ENCODE results near the gene MN1. TPM values are rescaled to one million over a fixed set of nuclear protein-coding genes. Genes with fewer than 3 reads are reported as not detected.
A peak's percentile ranks its signal among the peaks of the same experiment; 100 is the strongest.

MN1 gene
- polyA plus RNA-seq, 3 donors = 0.06 to 0.38 (median 0.29) TPM

DNA sequence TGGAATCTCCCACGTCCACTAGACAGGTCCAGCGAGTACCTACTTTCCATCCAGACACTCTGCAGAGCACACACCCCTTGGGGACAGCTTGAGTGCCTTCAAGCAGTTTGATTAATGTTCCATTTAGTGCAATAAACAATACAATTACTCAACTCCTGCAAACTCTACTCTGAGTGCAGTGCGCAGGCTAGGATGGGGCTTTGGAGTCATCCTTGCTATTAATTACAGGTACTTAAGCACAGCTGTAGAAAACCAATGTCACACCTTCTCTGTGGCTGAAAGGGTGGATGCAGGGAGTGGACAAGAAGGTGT is 82.6 kb downstream of the MN1 start:
- H3K9ac ChIP-seq (ENCODE audit: insufficient read depth, low read length, poor library complexity, severe bottlenecking) = no peak overlapping the region
- no peak overlapping the region for H3K4me3 Mint-ChIP-seq
- H3K4me1 ChIP-seq (ENCODE audit: control insufficient read depth in 1 of 2, insufficient read depth in 2 of 2, low read length in 2 of 2) = peaks cover 23 to 25% of the 10 kb centered on the region in 2 donors
- no peaks in the 10 kb centered on the region for H3K36me3 Mint-ChIP-seq
- no peaks in the 10 kb centered on the region for H3K27me3 ChIP-seq (ENCODE audit: control insufficient read depth in 2 of 2, insufficient read depth in 2 of 2, low read length in 2 of 2)
- H3K27ac ChIP-seq (ENCODE audit: low read depth in 1 of 2, low read length in 2 of 2) = peak overlapping the region in 1 of 2 donors; percentile 56
- H3K27me3 Mint-ChIP-seq (ENCODE audit: low read depth in 3 of 3) = peaks cover 0 to 11% (median 1%) of the 10 kb centered on the region in 3 donors
- H2AFZ ChIP-seq (ENCODE audit: insufficient read depth, low read depth, low read length, poor library complexity, severe bottlenecking) = no peak overlapping the region
- H4K20me1 ChIP-seq (ENCODE audit: insufficient read depth, low read length) = no peaks in the 10 kb centered on the region
- TF ChIP-seq, protein P1, sequence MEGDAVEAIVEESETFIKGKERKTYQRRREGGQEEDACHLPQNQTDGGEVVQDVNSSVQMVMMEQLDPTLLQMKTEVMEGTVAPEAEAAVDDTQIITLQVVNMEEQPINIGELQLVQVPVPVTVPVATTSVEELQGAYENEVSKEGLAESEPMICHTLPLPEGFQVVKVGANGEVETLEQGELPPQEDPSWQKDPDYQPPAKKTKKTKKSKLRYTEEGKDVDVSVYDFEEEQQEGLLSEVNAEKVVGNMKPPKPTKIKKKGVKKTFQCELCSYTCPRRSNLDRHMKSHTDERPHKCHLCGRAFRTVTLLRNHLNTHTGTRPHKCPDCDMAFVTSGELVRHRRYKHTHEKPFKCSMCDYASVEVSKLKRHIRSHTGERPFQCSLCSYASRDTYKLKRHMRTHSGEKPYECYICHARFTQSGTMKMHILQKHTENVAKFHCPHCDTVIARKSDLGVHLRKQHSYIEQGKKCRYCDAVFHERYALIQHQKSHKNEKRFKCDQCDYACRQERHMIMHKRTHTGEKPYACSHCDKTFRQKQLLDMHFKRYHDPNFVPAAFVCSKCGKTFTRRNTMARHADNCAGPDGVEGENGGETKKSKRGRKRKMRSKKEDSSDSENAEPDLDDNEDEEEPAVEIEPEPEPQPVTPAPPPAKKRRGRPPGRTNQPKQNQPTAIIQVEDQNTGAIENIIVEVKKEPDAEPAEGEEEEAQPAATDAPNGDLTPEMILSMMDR (IDR thresholded peaks at IDR 0.05) = no peak
- intact Hi-C loops (cut with micrococcal nuclease) = loop anchor here (5.0 kb wide), 1 partner anchor 47 kb away; no protein-coding TSS in a partner anchor
- DNase-seq = no peak
- H3K4me1 Mint-ChIP-seq = peaks cover 31% of the 10 kb centered on the region
- H3K9me3 Mint-ChIP-seq = peaks cover 0 to 13% (median 8%) of the 10 kb centered on the region in 7 donors
- peak overlapping the region; percentile 59 to 97 (median 89) for H3K27ac Mint-ChIP-seq
- no peaks in the 10 kb centered on the region for H3K79me2 ChIP-seq (ENCODE audit: insufficient read depth, low read length)
- no peak overlapping the region for H3K4me3 ChIP-seq (replicated peaks in 1 of 3; ENCODE audit: low read depth in 2 of 3, low read length in 3 of 3)
- no peak overlapping the region for H3K4me2 ChIP-seq (replicated peaks; ENCODE audit: extremely low read depth, low read length, poor library complexity, severe bottlenecking)
- no peaks in the 10 kb centered on the region for H3K36me3 ChIP-seq (replicated peaks in 1 of 2; ENCODE audit: control insufficient read depth in 1 of 2, insufficient read depth in 2 of 2, low read length in 2 of 2)
- peaks cover 4% of the 10 kb centered on the region in 2 donors for H3K9me3 ChIP-seq (replicated peaks in 1 of 2; ENCODE audit: control insufficient read depth in 1 of 2, insufficient read depth in 1 of 2, low read length in 2 of 2)
- no CpG with 5 or more reads among the region's 3 CpGs for WGBS (ENCODE audit: insufficient coverage)

DNA sequence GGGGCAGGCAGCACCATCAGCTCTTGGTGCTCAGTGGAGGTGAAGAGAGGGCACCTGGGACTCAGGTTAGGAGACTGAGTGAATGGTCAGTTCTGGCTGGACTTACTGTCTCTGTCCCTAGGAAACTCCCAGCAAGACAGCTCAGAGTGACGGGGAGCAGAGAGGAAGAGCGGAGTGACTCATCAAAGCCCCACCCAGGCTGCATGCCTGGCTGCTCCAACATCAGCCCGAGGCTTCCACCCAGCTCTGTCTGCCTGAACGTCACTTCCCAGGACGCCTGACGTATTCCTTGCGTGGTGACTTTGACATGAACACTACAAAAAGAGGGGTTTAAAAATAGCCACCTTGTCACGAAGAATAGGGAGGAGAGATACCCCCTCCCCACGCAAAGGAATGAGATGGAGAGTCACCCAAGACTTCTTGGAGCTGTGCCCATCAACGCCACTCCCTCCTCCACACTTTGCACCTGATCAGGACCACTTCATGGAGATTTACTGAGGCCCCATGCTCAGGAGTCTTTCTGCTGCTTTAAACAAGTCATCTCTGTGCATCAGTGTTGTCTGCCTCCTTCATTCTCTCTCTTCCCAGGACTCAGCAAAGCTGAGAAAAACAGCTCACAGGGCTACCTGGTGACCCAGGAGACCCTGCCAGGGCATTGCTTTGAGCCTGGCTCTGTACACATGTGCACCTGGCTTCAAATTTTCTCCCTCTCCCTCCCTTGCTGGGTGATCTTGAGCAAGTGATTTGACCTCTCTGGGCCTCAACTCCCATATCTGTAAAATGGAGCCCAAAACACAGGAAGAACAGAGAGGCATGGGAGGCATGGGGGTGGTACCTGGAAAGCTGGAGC is 83.1 kb downstream of the MN1 start:
- no peak overlapping the region for H3K4me3 ChIP-seq (replicated peaks in 1 of 3; ENCODE audit: low read depth in 2 of 3, low read length in 3 of 3)
- Mint-ChIP-seq H3K4me1 (peaks cover 31% of the 10 kb centered on the region), H3K27me3 (ENCODE audit: low read depth in 3 of 3) (peaks cover 0 to 10% (median 1%) of the 10 kb centered on the region in 3 donors), H3K4me3 (peak overlapping the region in 1 of 2 donors; percentile 56), H3K27ac (peak overlapping the region; percentile 88 to 98 (median 93)), H3K36me3 (no peaks in the 10 kb centered on the region), H3K9me3 (peaks cover 0 to 10% (median 8%) of the 10 kb centered on the region in 7 donors)
- DNase-seq = peak; percentile 89 to 96 (median 94)
- H2AFZ ChIP-seq (ENCODE audit: insufficient read depth, low read depth, low read length, poor library complexity, severe bottlenecking) = no peak overlapping the region
- no peaks in the 10 kb centered on the region for H4K20me1 ChIP-seq (ENCODE audit: insufficient read depth, low read length)
- TF ChIP-seq, protein P1 (IDR thresholded peaks at IDR 0.05) = no peak
- intact Hi-C loops (cut with micrococcal nuclease) = loop anchor here (5.0 kb wide), 1 partner anchor 46 kb away; no protein-coding TSS in a partner anchor
- peaks cover 4% of the 10 kb centered on the region in 2 donors for H3K9me3 ChIP-seq (replicated peaks in 1 of 2; ENCODE audit: control insufficient read depth in 1 of 2, insufficient read depth in 1 of 2, low read length in 2 of 2)
- no CpG with 5 or more reads among the region's 10 CpGs for WGBS (ENCODE audit: insufficient coverage)
- H3K4me2 ChIP-seq (replicated peaks; ENCODE audit: extremely low read depth, low read length, poor library complexity, severe bottlenecking) = no peak overlapping the region
- peak overlapping the region; percentile 32 to 70 for H3K27ac ChIP-seq (ENCODE audit: low read depth in 1 of 2, low read length in 2 of 2)
- no peaks in the 10 kb centered on the region for H3K79me2 ChIP-seq (ENCODE audit: insufficient read depth, low read length)
- no peak overlapping the region for H3K9ac ChIP-seq (ENCODE audit: insufficient read depth, low read length, poor library complexity, severe bottlenecking)
- H3K4me1 ChIP-seq (ENCODE audit: control insufficient read depth in 1 of 2, insufficient read depth in 2 of 2, low read length in 2 of 2) = peaks cover 23 to 25% of the 10 kb centered on the region in 2 donors
- H3K27me3 ChIP-seq (ENCODE audit: control insufficient read depth in 2 of 2, insufficient read depth in 2 of 2, low read length in 2 of 2) = no peaks in the 10 kb centered on the region
- H3K36me3 ChIP-seq (replicated peaks in 1 of 2; ENCODE audit: control insufficient read depth in 1 of 2, insufficient read depth in 2 of 2, low read length in 2 of 2) = no peaks in the 10 kb centered on the region

Data from CD14-positive monocyte (primary cell).